Stomach smooth muscle (tissue), 2 donors: ENCODE measurements around the gene TMEM45A.

Source experiments
- H3K27ac ChIP-seq: one replicate; pipeline ENCODE4 v1.7.0; 2013; ENCODE audit warnings: mild to moderate bottlenecking, low read length, inconsistent platforms
- H3K27me3 ChIP-seq, 2 donors: one replicate each; pipeline ENCODE4 v1.7.0; 2013; ENCODE audit warnings: low read length in 2 of 2; ENCODE audit not compliant: insufficient read depth in 2 of 2, control insufficient read depth in 1 of 2
- H3K36me3 ChIP-seq, 2 donors: one replicate each; pipeline ENCODE4 v1.7.0; 2013; ENCODE audit warnings: low read length in 2 of 2; ENCODE audit not compliant: control insufficient read depth in 2 of 2, insufficient read depth in 2 of 2
- H3K4me1 ChIP-seq: one replicate; pipeline ENCODE4 v1.7.0; 2013; ENCODE audit warnings: low read length; ENCODE audit not compliant: control insufficient read depth, insufficient read depth
- H3K4me3 ChIP-seq, 2 donors: one replicate each; pipeline ENCODE4 v1.7.0; 2013; ENCODE audit warnings: low read length in 2 of 2
- H3K9ac ChIP-seq, 2 donors: one replicate each; pipeline ENCODE4 v1.7.0; 2013; ENCODE audit warnings: low read length in 2 of 2, mild to moderate bottlenecking in 1 of 2
- H3K9me3 ChIP-seq, 2 donors: one replicate each; pipeline ENCODE4 v1.7.0; 2013; ENCODE audit warnings: low read length in 2 of 2; ENCODE audit not compliant: control insufficient read depth in 2 of 2
- donor health status: healthy.
- donor health status: Pancreatic carcinoma.

The TMEM45A gene

DNA sequence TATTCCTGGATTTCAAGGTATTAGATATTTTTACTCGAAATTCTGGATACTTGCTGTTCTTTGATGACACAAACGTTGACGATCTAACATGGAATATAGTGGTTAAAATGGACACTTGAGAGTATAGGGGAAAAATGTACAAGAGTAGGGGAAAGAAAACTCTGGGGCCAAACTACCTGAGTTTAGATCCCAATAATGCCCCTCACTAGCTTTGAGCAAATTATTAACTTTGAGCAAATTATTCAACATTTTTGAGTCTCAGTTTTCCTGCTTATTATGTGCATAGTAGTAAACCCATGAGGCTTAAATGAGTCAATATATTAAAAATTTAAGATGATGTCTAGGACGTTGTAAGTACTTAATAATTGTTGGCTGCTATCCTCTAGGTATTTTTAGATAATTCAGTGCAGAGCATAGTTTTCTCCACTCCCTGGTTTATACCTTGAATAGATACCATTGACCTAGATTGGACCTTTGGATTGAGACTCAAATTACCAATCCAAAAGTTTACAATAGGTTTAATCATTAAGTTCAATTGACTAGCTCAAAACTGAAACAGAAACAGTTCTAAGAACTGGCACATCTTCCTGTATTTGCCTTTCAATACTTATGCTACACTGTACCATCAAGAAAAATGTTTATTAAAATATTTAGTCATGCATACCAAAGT is 121.4 kb downstream of the TMEM45A start:
- Histone ChIP-seq H3K4me3 (no peak overlapping the region), H3K9ac (no peak overlapping the region), H3K27me3 (peaks cover 0 to 4% of the 10 kb centered on the region in 2 donors), H3K36me3 (no peaks in the 10 kb centered on the region), H3K27ac (no peak overlapping the region), H3K9me3 (no peaks in the 10 kb centered on the region), H3K4me1 (no peaks in the 10 kb centered on the region)

DNA sequence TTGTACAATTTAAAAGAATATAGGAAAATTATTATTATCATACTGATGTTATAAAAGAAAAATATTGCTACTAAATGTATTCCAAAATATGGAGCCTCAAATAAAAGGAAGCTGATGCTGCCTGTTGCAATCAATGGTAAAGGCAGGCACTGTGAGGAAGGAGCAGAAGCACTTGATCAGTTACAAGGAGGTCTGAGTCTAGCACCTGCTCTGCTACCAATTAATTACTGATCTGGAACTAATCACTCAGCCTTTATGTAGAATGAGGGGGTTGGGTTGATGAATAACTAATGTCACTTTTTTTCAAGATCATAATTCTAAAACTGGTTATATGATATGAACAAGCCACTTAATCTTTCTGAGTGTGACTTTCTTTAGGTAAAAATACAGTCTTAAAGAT is 122.5 kb downstream of the TMEM45A start:
- Histone ChIP-seq H3K4me3 (no peak overlapping the region), H3K36me3 (no peaks in the 10 kb centered on the region), H3K9ac (no peak overlapping the region), H3K9me3 (no peaks in the 10 kb centered on the region), H3K27me3 (peaks cover 0 to 3% of the 10 kb centered on the region in 2 donors), H3K27ac (no peak overlapping the region), H3K4me1 (no peaks in the 10 kb centered on the region)

DNA sequence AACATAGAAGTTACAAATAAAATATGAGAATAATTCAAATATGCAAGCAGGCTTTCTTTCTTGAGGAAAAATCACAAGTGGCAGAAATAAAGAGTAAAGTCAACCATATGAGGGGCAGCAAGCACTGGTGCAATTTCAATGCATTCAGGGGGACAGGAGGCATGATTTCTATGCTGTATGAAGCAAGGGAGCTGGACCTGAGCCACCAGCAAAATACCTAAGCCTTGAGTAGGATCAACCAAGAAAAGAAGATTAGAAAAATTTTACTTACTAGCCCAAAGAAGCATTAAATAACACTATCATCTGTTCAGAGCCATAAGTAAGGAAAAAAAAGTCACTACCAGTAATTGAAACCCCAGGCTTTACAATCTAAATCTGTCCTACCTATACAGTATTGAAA is 123.3 kb downstream of the TMEM45A start:
- Histone ChIP-seq H3K9ac (no peak overlapping the region), H3K27me3 (peaks cover 0 to under 1% of the 10 kb centered on the region in 2 donors), H3K36me3 (no peaks in the 10 kb centered on the region), H3K27ac (no peak overlapping the region), H3K4me3 (no peak overlapping the region), H3K9me3 (no peaks in the 10 kb centered on the region), H3K4me1 (no peaks in the 10 kb centered on the region)

DNA sequence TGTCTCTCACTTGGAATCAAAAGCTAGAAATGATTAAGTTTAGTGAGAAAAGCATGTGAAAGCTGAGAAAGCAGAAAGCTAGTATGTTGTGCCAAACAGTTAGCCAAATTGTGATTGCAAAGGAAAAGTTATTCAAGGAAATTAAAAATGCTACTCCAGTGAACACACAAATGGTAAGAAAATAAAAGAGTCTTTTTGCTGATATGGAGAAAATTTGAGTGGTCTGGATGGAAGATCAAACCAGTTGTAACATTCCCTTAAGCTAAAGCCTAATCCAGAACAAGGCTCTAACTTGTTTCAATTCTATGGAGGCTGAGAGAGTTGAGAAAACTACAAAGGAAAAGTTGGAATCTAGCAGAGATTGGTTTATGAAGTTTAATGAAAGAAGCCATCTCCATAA is 128.8 kb downstream of the TMEM45A start:
- H3K9ac ChIP-seq, result no peak overlapping the region
- H3K36me3 ChIP-seq, result no peaks in the 10 kb centered on the region
- H3K4me3 ChIP-seq, result no peak overlapping the region
- no peaks in the 10 kb centered on the region for H3K4me1 ChIP-seq
- H3K9me3 ChIP-seq, result no peaks in the 10 kb centered on the region
- H3K27ac ChIP-seq, result no peak overlapping the region
- no peaks in the 10 kb centered on the region for H3K27me3 ChIP-seq
